HepG2 (cell line): ENCODE results near the gene PARN. TPM values are rescaled to one million over a fixed set of nuclear protein-coding genes. Genes with fewer than 3 reads are reported as not detected.
A peak's percentile ranks its signal among the peaks of the same experiment; 100 is the strongest.

Experiments used
- ARHGAP35 ChIP-seq: sonication (generic); formaldehyde crosslinking; IDR thresholded peaks from 2 replicates; pipeline ENCODE4 v1.9.0; 2022; ENCODE audit warnings: mild to moderate bottlenecking, inconsistent platforms, moderate library complexity, missing genetic modification reagents, borderline replicate concordance
- ARID2 ChIP-seq: sonication (generic); formaldehyde crosslinking; IDR thresholded peaks from 2 replicates; pipeline ENCODE4 v1.8.1; 2022; ENCODE audit warnings: mild to moderate bottlenecking, missing genetic modification reagents, borderline replicate concordance
- CBX2 ChIP-seq, 2 experiments: fragments of 200-600 bp in 1 of 2; sonication (generic); formaldehyde crosslinking in 1 of 2; IDR thresholded peaks; 2 replicates each; pipeline versions ENCODE4 v1.7.0 to v1.8.1; 2018 to 2022; ENCODE audit warnings: low read depth in 2 of 2, low read length in 1 of 2, mild to moderate bottlenecking in 1 of 2, missing genetic modification reagents in 1 of 2
- ETV5 ChIP-seq: IDR thresholded peaks from 2 replicates; pipeline ENCODE4 v1.6.1; 2018; ENCODE audit warnings: missing biosample characterization, missing genetic modification reagents, inconsistent platforms, borderline replicate concordance
- GZF1 ChIP-seq: sonication (generic); formaldehyde crosslinking; IDR thresholded peaks from 2 replicates; pipeline ENCODE4 v1.5.1; 2020; ENCODE audit warnings: mild to moderate bottlenecking, missing genetic modification reagents
- MLXIP ChIP-seq: sonication (generic); formaldehyde crosslinking; IDR thresholded peaks from 2 replicates; pipeline ENCODE4 v1.9.0; 2021; ENCODE audit warnings: missing genetic modification reagents, borderline replicate concordance
- NFYB ChIP-seq: sonication (generic); formaldehyde crosslinking; IDR thresholded peaks from 2 replicates; pipeline ENCODE4 v1.4.0; 2020; ENCODE audit warnings: missing genetic modification reagents
- NR2F1 ChIP-seq, 2 experiments: fragments of 450-650 bp in 1 of 2; formaldehyde crosslinking in 1 of 2; IDR thresholded peaks; 2 replicates each; pipeline versions ENCODE4 v1.5.0 to v1.6.1; 2016 to 2020; ENCODE audit warnings: mild to moderate bottlenecking in 1 of 2, missing compliant biosample characterization in 1 of 2, missing genetic modification reagents in 1 of 2, moderate library complexity in 1 of 2
- PAF1 ChIP-seq: IDR thresholded peaks from 2 replicates; pipeline ENCODE4 v1.6.1; 2016; ENCODE audit warnings: missing genetic modification reagents, missing compliant biosample characterization
- PRMT3 ChIP-seq: sonication (generic); formaldehyde crosslinking; IDR thresholded peaks from 2 replicates; pipeline ENCODE4 v1.8.1; 2022; ENCODE audit warnings: low read depth, mild to moderate bottlenecking, moderate library complexity, missing genetic modification reagents, borderline replicate concordance
- RAD51 ChIP-seq: fragments of 450-650 bp; IDR thresholded peaks from 2 replicates; pipeline ENCODE4 v1.6.1; 2016; ENCODE audit warnings: borderline replicate concordance
- SRF ChIP-seq: IDR thresholded peaks from 2 replicates; pipeline ENCODE4 v1.6.1; 2011; ENCODE audit warnings: mild to moderate bottlenecking, low read depth, low read length, moderate library complexity
- SYNCRIP ChIP-seq: fragments of 200-400 bp; formaldehyde crosslinking; IDR thresholded peaks from 2 replicates; pipeline ENCODE4 v1.6.1; 2018; ENCODE audit warnings: mild to moderate bottlenecking, low read depth, low read length; ENCODE audit not compliant: insufficient read depth
- TFDP1 ChIP-seq: IDR thresholded peaks from 2 replicates; pipeline ENCODE4 v1.6.1; 2016; ENCODE audit warnings: missing compliant biosample characterization, missing genetic modification reagents, borderline replicate concordance
- ZBTB7B ChIP-seq: sonication (generic); formaldehyde crosslinking; IDR thresholded peaks from 2 replicates; pipeline ENCODE4 v1.4.0; 2020; ENCODE audit warnings: missing genetic modification reagents
- ZIK1 ChIP-seq: sonication (generic); formaldehyde crosslinking; IDR thresholded peaks from 2 replicates; pipeline ENCODE4 v1.5.0; 2020; ENCODE audit warnings: mild to moderate bottlenecking, low read depth, missing genetic modification reagents, borderline replicate concordance
- ZKSCAN1 ChIP-seq: fragments of 150-350 bp; IDR thresholded peaks from 2 replicates; pipeline ENCODE4 v1.6.1; 2014; ENCODE audit warnings: low read length
- ZNF263 ChIP-seq: sonication (generic); formaldehyde crosslinking; IDR thresholded peaks from 2 replicates; pipeline ENCODE4 v1.4.0; 2020; ENCODE audit warnings: missing genetic modification reagents
- ZNF460 ChIP-seq: sonication (generic); formaldehyde crosslinking; IDR thresholded peaks from 2 replicates; pipeline ENCODE4 v1.5.1; 2020; ENCODE audit warnings: missing genetic modification reagents, mild to moderate bottlenecking, borderline replicate concordance
- ZNF501 ChIP-seq: sonication (generic); formaldehyde crosslinking; IDR thresholded peaks from 2 replicates; pipeline ENCODE4 v1.5.1; 2020; ENCODE audit warnings: mild to moderate bottlenecking, moderate library complexity, missing genetic modification reagents
- ZNF510 ChIP-seq: sonication (generic); formaldehyde crosslinking; IDR thresholded peaks from 2 replicates; pipeline ENCODE4 v1.4.0; 2020; ENCODE audit warnings: low read depth, mild to moderate bottlenecking, missing genetic modification reagents
- ZNF619 ChIP-seq: sonication (generic); formaldehyde crosslinking; IDR thresholded peaks from 2 replicates; pipeline ENCODE4 v1.4.0; 2020; ENCODE audit warnings: mild to moderate bottlenecking, missing genetic modification reagents
- ZNF746 ChIP-seq: sonication (generic); formaldehyde crosslinking; IDR thresholded peaks from 2 replicates; pipeline ENCODE4 v1.8.0; 2022; ENCODE audit warnings: mild to moderate bottlenecking, missing genetic modification reagents
- ZNF777 ChIP-seq: sonication (generic); formaldehyde crosslinking; IDR thresholded peaks from 2 replicates; pipeline ENCODE4 v1.4.0; 2020; ENCODE audit warnings: missing genetic modification reagents
- ZSCAN12 ChIP-seq: sonication (generic); formaldehyde crosslinking; IDR thresholded peaks from 2 replicates; pipeline ENCODE4 v1.9.0; 2021; ENCODE audit warnings: mild to moderate bottlenecking, missing genetic modification reagents
- polyA plus RNA-seq, 8 experiments: library from polyadenylated mRNA; depleted of rRNA in 3 of 8; stranded (reverse) in 7 of 8; unstranded in 1 of 8; fragments of >200 nt; fragmentation: Illumina TruSeq in 4 of 8; extraction: Trizol in 4 of 8; gene quantifications; 2 replicates each; pipeline versions ENCODE4 v1.2.1 to v1.2.3, GENCODE V29; 2011 to 2016; ENCODE audit warnings: low read depth in 4 of 8, missing spikeins in 1 of 8, mixed read lengths in 1 of 8; ENCODE audit not compliant: insufficient read depth in 1 of 8
- total RNA-seq, 5 experiments: library from RNA; depleted of rRNA; stranded (reverse); fragments of >200 nt; fragmentation: Illumina TruSeq; extraction: Trizol; gene quantifications; 2 replicates each; pipeline ENCODE4 v1.2.3, GENCODE V29; 2016; ENCODE audit warnings: low read depth in 1 of 5

The PARN gene
- total and polyA plus RNA-seq, 2 of the 13 experiments (the other 11 are each of a cell fraction or from before 2014, with no cell fraction given) = 13.3 to 47.6 TPM

GRCh38 chr16:14405611-14406537 is 224.2 kb downstream of the PARN start (continued):
- TF ChIP-seq ZSCAN12 (CRISPR knock-in tag) (0 out of 2 replicates have a peak, but pooled peaks have one; percentile 84), NR2F1 (CRISPR knock-in tag; IDR thresholded peaks at IDR 0.05) (peak in 1 of 2 experiments; percentile 44; a peak in 1 of 4 replicates), TFDP1 (peak; percentile 71), NFYB (CRISPR knock-in tag) (0 out of 2 replicates have a peak, but pooled peaks have one; percentile 9), MLXIP (CRISPR knock-in tag) (0 out of 2 replicates have a peak, but pooled peaks have one; percentile 65), ZBTB7B (CRISPR knock-in tag) (peak; percentile 55; the same call in 1 of the 2 replicates), ARHGAP35 (CRISPR knock-in tag) (peak; percentile 4; the same call in 1 of the 2 replicates), ZNF510 (peak; percentile 29; the same call in 1 of the 2 replicates), PAF1 (no peak), ARID2 (CRISPR knock-in tag) (peak; percentile 84), ZNF263 (CRISPR knock-in tag) (peak; percentile 27; the same call in 1 of the 2 replicates), ZNF501 (CRISPR knock-in tag) (peak; percentile 100), GZF1 (CRISPR knock-in tag) (peak; percentile 82; the same call in 1 of the 2 replicates), SRF (no peak), ZKSCAN1 (no peak), ZNF619 (CRISPR knock-in tag) (0 out of 2 replicates have a peak, but pooled peaks have one; percentile 73), PRMT3 (CRISPR knock-in tag) (no peak), SYNCRIP (no peak), ZNF746 (CRISPR knock-in tag) (no peak; the same call in 1 of the 2 replicates), CBX2 (IDR thresholded peaks at IDR 0.05; ENCODE audit: low read depth, low read length) (no peak), CBX2 (CRISPR knock-in tag; IDR thresholded peaks at IDR 0.05; ENCODE audit: low read depth) (0 out of 2 replicates have a peak, but pooled peaks have one; percentile 31), ETV5 (CRISPR knock-in tag) (peak; percentile 27; the same call in 1 of the 2 replicates), ZIK1 (CRISPR knock-in tag) (peak; percentile 29; the same call in 1 of the 2 replicates), RAD51 (peak; percentile 36; the same call in 1 of the 2 replicates), ZNF777 (CRISPR knock-in tag) (peak; percentile 88), ZNF460 (CRISPR knock-in tag) (peak; percentile 72; the same call in 1 of the 2 replicates)
